GM12891 (cell line): ENCODE results near the gene KCNK1.
"Not testable (repeated sequence)": the region's sequence is repeated elsewhere in the genome, so short reads cannot be mapped to it uniquely, and the experiment has no call there.

Source experiments
- PAX5 ChIP-seq: IDR thresholded peaks from 2 replicates; pipeline ENCODE4 v1.6.1; 2011; ENCODE audit warnings: low read length, moderate library complexity, mild to moderate bottlenecking; ENCODE audit not compliant: insufficient read depth, severe bottlenecking
- POLR2A ChIP-seq: IDR thresholded peaks from 2 replicates; pipeline ENCODE4 v1.6.1; 2011; ENCODE audit warnings: low read depth, low read length, control low read depth
- POLR2AphosphoS5 ChIP-seq: IDR thresholded peaks from 2 replicates; pipeline ENCODE4 v1.6.1; 2011; ENCODE audit warnings: low read depth, low read length, control low read depth
- POU2F2 ChIP-seq: IDR thresholded peaks from 2 replicates; pipeline ENCODE4 v1.6.1; 2011; ENCODE audit warnings: low read depth, mild to moderate bottlenecking, control low read depth, low read length, moderate library complexity
- TAF1 ChIP-seq: IDR thresholded peaks from 2 replicates; pipeline ENCODE4 v1.6.1; 2011; ENCODE audit warnings: low read depth, low read length, control low read depth

- TF ChIP-seq POLR2AphosphoS5, POLR2A, TAF1, POU2F2, PAX5: not testable (repeated sequence)
Observed at GRCh38 chr1:233686653-233687052, 72.7 kb downstream of the KCNK1 start.
